IMR-90 (cell line): ENCODE measurements around the gene CCDC177. TPM values are rescaled to one million over a fixed set of nuclear protein-coding genes. Genes with fewer than 3 reads are reported as not detected.

Source experiments
- ATAC-seq: fragments of 200-7000 bp; cut with Tn5 transposase; 2 replicates; pipeline ENCODE4 v1.9.1; 2020; ENCODE audit warnings: low read depth, mild to moderate bottlenecking, moderate library complexity
- BruUV-seq: library from RNA; stranded (reverse); fragments of 400-500 nt; replicated peaks from 2 replicates; lab custom pipeline; 2021; lab: Mats Ljungman, UMichigan
- CTCF ChIA-PET: fragments of 300-600 bp; formaldehyde crosslinking; extraction: SDS; loops from one replicate; lab custom pipeline; 2021; ENCODE audit warnings: antibody characterized with exemption; lab: Yijun Ruan, JAX
- POLR2A ChIA-PET: fragments of 300-600 bp; sonication (Branson Sonifier 250); formaldehyde crosslinking; loops from one replicate; lab custom pipeline; 2022; ENCODE audit warnings: antibody characterized with exemption; ENCODE audit not compliant: unreplicated experiment; lab: Charles Lee
- DNase-seq: peaks from one replicate; pipeline ENCODE4 v3.0.0; 2013
- H2AFZ ChIP-seq: replicated peaks from 2 replicates; pipeline ENCODE3; 2013; ENCODE audit warnings: low read length, mild to moderate bottlenecking; ENCODE audit not compliant: poor library complexity
- H2AK5ac ChIP-seq: 2 replicates; pipeline ENCODE4 v1.6.1; 2013; ENCODE audit warnings: low read depth, low read length, inconsistent platforms
- H2AK9ac ChIP-seq: replicated peaks from 2 replicates; pipeline ENCODE3; 2013; ENCODE audit warnings: mild to moderate bottlenecking, low read depth, low read length, moderate library complexity; ENCODE audit not compliant: poor library complexity
- H2BK120ac ChIP-seq: 2 replicates; pipeline ENCODE4 v1.6.1; 2013; ENCODE audit warnings: low read depth, low read length, inconsistent platforms
- H2BK15ac ChIP-seq: 3 replicates; pipeline ENCODE4 v1.6.1; 2013; ENCODE audit warnings: low read depth, low read length, inconsistent platforms
- H2BK20ac ChIP-seq: 2 replicates; pipeline ENCODE4 v1.6.1; 2013; ENCODE audit warnings: low read depth, mild to moderate bottlenecking, inconsistent platforms, low read length, moderate library complexity
- H2BK5ac ChIP-seq: 2 replicates; pipeline ENCODE4 v1.6.1; 2013; ENCODE audit warnings: mild to moderate bottlenecking, low read depth, low read length, inconsistent platforms; ENCODE audit not compliant: poor library complexity, severe bottlenecking
- H3K14ac ChIP-seq: replicated peaks from 2 replicates; pipeline ENCODE4 v1.6.1; 2013; ENCODE audit warnings: low read depth, low read length, inconsistent platforms
- H3K18ac ChIP-seq: 2 replicates; pipeline ENCODE4 v1.6.1; 2013; ENCODE audit warnings: low read depth, low read length, control low read depth
- H3K23ac ChIP-seq: 2 replicates; pipeline ENCODE4 v1.6.1; 2013; ENCODE audit warnings: low read depth, low read length, inconsistent platforms
- H3K27ac ChIP-seq: 2 replicates; pipeline ENCODE4 v1.5.1; 2013; ENCODE audit warnings: mild to moderate bottlenecking, control low read depth, low read length; ENCODE audit not compliant: insufficient read depth
- H3K27me3 ChIP-seq: 2 replicates; pipeline ENCODE4 v1.6.1; 2013; ENCODE audit warnings: low read length; ENCODE audit not compliant: control insufficient read depth, insufficient read depth
- H3K36me3 ChIP-seq: 2 replicates; pipeline ENCODE4 v1.6.1; 2013; ENCODE audit warnings: low read length, mixed read lengths; ENCODE audit not compliant: control insufficient read depth, insufficient read depth
- H3K4ac ChIP-seq: 2 replicates; pipeline ENCODE4 v1.6.1; 2013; ENCODE audit warnings: low read depth, low read length, inconsistent platforms
- H3K4me1 ChIP-seq: 2 replicates; pipeline ENCODE4 v1.6.1; 2013; ENCODE audit warnings: low read length, mixed read lengths; ENCODE audit not compliant: control insufficient read depth, insufficient read depth
- H3K4me2 ChIP-seq: 2 replicates; pipeline ENCODE4 v1.6.1; 2013; ENCODE audit warnings: low read depth, mild to moderate bottlenecking, control low read depth, low read length, moderate library complexity
- H3K4me3 ChIP-seq: 2 replicates; pipeline ENCODE4 v1.5.1; 2013; ENCODE audit warnings: low read depth, mild to moderate bottlenecking, control low read depth, low read length, moderate library complexity; ENCODE audit not compliant: insufficient read depth
- H3K56ac ChIP-seq: 2 replicates; pipeline ENCODE4 v1.6.1; 2013; ENCODE audit warnings: low read length, inconsistent platforms; ENCODE audit not compliant: insufficient read depth; ENCODE audit errors: extremely low read depth
- H3K79me1 ChIP-seq, 2 experiments: 2 replicates each; pipeline ENCODE4 v1.6.1; 2013; ENCODE audit warnings: low read length in 2 of 2, inconsistent platforms in 1 of 2, low read depth in 1 of 2
- H3K9ac ChIP-seq: 2 replicates; pipeline ENCODE4 v1.6.1; 2013; ENCODE audit warnings: low read depth, low read length, control low read depth
- H3K9me1 ChIP-seq: 2 replicates; pipeline ENCODE4 v1.6.1; 2013; ENCODE audit warnings: low read length, inconsistent platforms; ENCODE audit not compliant: insufficient read depth
- H3K9me3 ChIP-seq: 2 replicates; pipeline ENCODE4 v1.6.1; 2013; ENCODE audit warnings: low read length; ENCODE audit not compliant: control insufficient read depth, insufficient read depth
- H4K20me1 ChIP-seq: 2 replicates; pipeline ENCODE4 v1.6.1; 2013; ENCODE audit warnings: low read length, inconsistent platforms; ENCODE audit not compliant: insufficient read depth
- H4K5ac ChIP-seq: 2 replicates; pipeline ENCODE4 v1.6.1; 2013; ENCODE audit warnings: mild to moderate bottlenecking, low read depth, low read length, control low read depth
- H4K8ac ChIP-seq, 2 experiments: 2 replicates each; pipeline ENCODE4 v1.6.1; 2013; ENCODE audit warnings: low read depth in 2 of 2, low read length in 2 of 2, control low read depth in 1 of 2, inconsistent platforms in 1 of 2
- H4K91ac ChIP-seq: 2 replicates; pipeline ENCODE4 v1.6.1; 2013; ENCODE audit warnings: low read depth, low read length, inconsistent platforms; ENCODE audit not compliant: insufficient read depth
- RAD21 ChIP-seq: IDR thresholded peaks from 2 replicates; pipeline ENCODE4 v1.6.1; 2012; ENCODE audit warnings: low read length, improper control_type of control experiment
- WGBS, 2 experiments: methylation state at CpG; one replicate each; pipeline versions ENCODE4 v1.1.5 to v1.1.7; 2013; ENCODE audit warnings: missing lambda C conversion rate in 2 of 2; ENCODE audit not compliant: insufficient read length in 1 of 2; ENCODE audit errors: extremely low coverage in 2 of 2; 5-methylcytosine and 5-hydroxymethylcytosine counted together
- dilution Hi-C: fragments of 300-500 bp; cut with HindIII; formaldehyde crosslinking; loops from one replicate; pipeline ENCODE4 v1.14.3; 2018; ENCODE audit warnings: low sequenced_read_pairs; ENCODE audit not compliant: unreplicated experiment
- in situ Hi-C: fragments of 300-500 bp; cut with MboI; formaldehyde crosslinking; loops from 3 replicates; pipeline ENCODE4 v1.14.3; 2019; ENCODE audit warnings: low sequenced_read_pairs, inconsistent platforms, mixed read lengths
- intact Hi-C: fragments of 100-400 bp; cut with micrococcal nuclease; formaldehyde crosslinking; loops from 2 replicates; pipeline ENCODE4 v1.10.0; 2022
- polyA plus RNA-seq, 3 experiments: library from polyadenylated mRNA; depleted of rRNA; stranded (reverse); fragments of >200 nt; gene quantifications; 2 replicates each; pipeline ENCODE4 v1.2.3, GENCODE V29; 2012; ENCODE audit warnings: low replicate concordance in 1 of 3
- total RNA-seq: library from RNA; depleted of rRNA; stranded (reverse); fragments of >200 nt; gene quantifications from 2 replicates; pipeline ENCODE4 v1.2.3, GENCODE V29; 2012
- TF ChIP-seq, protein P1 (sequence below): fragments of 150-350 bp; IDR thresholded peaks from 2 replicates; pipeline ENCODE4 v1.6.1; 2016; ENCODE audit warnings: low read depth, mild to moderate bottlenecking, low read length, moderate library complexity, borderline replicate concordance
- TF ChIP-seq, protein P2 (sequence below): fragments of 150-350 bp; IDR thresholded peaks from 2 replicates; pipeline ENCODE4 v1.6.1; 2017; ENCODE audit warnings: mild to moderate bottlenecking, antibody characterized with exemption, low read length, low read depth

Gene CCDC177
- total and polyA plus RNA-seq, 2 of the 4 experiments (the other 2 are of a cell fraction): not detected

DNA sequence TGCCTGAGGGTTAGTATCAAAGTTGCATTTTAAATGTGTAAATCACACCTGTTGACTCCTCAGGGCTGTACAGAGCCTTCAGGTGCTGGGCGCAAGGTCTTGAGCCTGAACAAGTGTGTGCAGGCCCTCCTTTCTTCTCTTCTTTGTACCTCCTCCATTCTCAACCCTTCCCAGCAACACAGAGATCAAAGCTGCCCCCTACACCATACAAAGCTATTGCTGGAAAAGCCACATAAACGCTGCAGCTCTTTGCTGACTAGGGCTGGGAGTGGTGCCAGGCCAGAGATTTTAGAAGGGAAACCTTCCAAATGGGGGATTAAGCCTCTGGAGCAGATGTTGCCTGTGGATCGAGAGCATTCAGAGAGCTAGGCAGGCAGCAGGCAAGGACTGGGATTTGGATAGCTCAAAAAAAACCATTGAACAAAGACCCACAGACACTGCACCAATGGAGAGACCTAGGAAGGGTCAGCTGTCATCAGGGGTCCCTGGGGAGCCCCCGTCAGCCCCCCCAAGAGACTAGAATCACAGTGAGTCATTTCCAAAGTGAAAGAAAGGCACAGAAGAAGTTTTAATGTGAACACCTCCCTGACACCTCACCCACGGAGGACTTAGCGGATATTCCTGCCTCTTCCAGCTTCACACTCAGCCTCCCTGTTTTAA lies 18.5 kb upstream of the CCDC177 start:
- TF ChIP-seq, protein P1, sequence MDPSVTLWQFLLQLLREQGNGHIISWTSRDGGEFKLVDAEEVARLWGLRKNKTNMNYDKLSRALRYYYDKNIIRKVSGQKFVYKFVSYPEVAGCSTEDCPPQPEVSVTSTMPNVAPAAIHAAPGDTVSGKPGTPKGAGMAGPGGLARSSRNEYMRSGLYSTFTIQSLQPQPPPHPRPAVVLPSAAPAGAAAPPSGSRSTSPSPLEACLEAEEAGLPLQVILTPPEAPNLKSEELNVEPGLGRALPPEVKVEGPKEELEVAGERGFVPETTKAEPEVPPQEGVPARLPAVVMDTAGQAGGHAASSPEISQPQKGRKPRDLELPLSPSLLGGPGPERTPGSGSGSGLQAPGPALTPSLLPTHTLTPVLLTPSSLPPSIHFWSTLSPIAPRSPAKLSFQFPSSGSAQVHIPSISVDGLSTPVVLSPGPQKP: no peak
- TF ChIP-seq, protein P2, sequence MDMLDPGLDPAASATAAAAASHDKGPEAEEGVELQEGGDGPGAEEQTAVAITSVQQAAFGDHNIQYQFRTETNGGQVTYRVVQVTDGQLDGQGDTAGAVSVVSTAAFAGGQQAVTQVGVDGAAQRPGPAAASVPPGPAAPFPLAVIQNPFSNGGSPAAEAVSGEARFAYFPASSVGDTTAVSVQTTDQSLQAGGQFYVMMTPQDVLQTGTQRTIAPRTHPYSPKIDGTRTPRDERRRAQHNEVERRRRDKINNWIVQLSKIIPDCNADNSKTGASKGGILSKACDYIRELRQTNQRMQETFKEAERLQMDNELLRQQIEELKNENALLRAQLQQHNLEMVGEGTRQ: 0 out of 2 replicates have a peak, but pooled peaks have one; percentile 5
- TF ChIP-seq RAD21: no peak
- ChIA-PET POLR2A (interaction anchor here (0.5 kb wide), 1 partner anchor 910 kb away, joined by 3 read pairs; no protein-coding TSS in a partner anchor), CTCF (interaction anchor here (0.5 to 1.8 kb wide), 3 partner anchors 9 to 134 kb away, joined by 3 to 4 read pairs (median 3); no protein-coding TSS in a partner anchor)
- H3K9ac ChIP-seq: no peak overlapping the region
- peaks cover 6% of the 10 kb centered on the region; the same call in 1 of the 2 replicates for H3K4me1 ChIP-seq
- H3K4me3 ChIP-seq: no peak overlapping the region
- DNase-seq: peak; percentile 69
- no peaks in the 10 kb centered on the region for H3K9me1 ChIP-seq
- H3K27ac ChIP-seq: no peak overlapping the region
- H4K20me1 ChIP-seq: no peaks in the 10 kb centered on the region
- H2AK9ac ChIP-seq: no peak overlapping the region
- in situ Hi-C loops: loop anchor here (25.0 kb wide), 1 partner anchor 419 kb away; no protein-coding TSS in a partner anchor
- dilution Hi-C loops: no loop called here
- intact Hi-C loops: no loop called here
- no peak overlapping the region for H2BK15ac ChIP-seq
- H2BK120ac ChIP-seq: no peak overlapping the region
- BruUV-seq: no TSS peak
- H3K23ac ChIP-seq: no peak overlapping the region
- no peak overlapping the region for H3K4ac ChIP-seq
- no peak overlapping the region for H2BK5ac ChIP-seq
- peak overlapping the region; percentile 60; the same call in 1 of the 2 replicates for H3K4me2 ChIP-seq
- no peak overlapping the region for H2AK5ac ChIP-seq
- no peaks in the 10 kb centered on the region for H3K79me1 ChIP-seq
- no peak overlapping the region for H2BK20ac ChIP-seq
- H4K5ac ChIP-seq: no peak overlapping the region
- H2AFZ ChIP-seq: no peak overlapping the region
- H3K56ac ChIP-seq: no peak overlapping the region
- no CpG with 5 or more reads among the region's 6 CpGs for WGBS, 2 experiments
- H3K9me3 ChIP-seq: no peaks in the 10 kb centered on the region
- no peak overlapping the region for H3K14ac ChIP-seq
- H4K91ac ChIP-seq: no peak overlapping the region
- no peak overlapping the region for H3K18ac ChIP-seq
- H3K36me3 ChIP-seq: no peaks in the 10 kb centered on the region
- no peaks in the 10 kb centered on the region for H3K27me3 ChIP-seq
- no peak overlapping the region for H4K8ac ChIP-seq
- ATAC-seq: peak; percentile 89
